Mesodermal cell (in vitro differentiated cells): Measurements from ENCODE around the gene INPP5B.

Source experiments
- H3K27ac ChIP-seq: 2 replicates; pipeline ENCODE4 v1.7.0; 2013; ENCODE audit warnings: mild to moderate bottlenecking, low read depth, low read length, moderate library complexity; ENCODE audit not compliant: severe bottlenecking
- H3K36me3 ChIP-seq: 2 replicates; pipeline ENCODE4 v1.7.1; 2013; ENCODE audit warnings: mild to moderate bottlenecking, low read length, moderate library complexity; ENCODE audit not compliant: control insufficient read depth, insufficient read depth
- H3K4me1 ChIP-seq: one replicate; pipeline ENCODE4 v1.7.1; 2013; ENCODE audit warnings: mild to moderate bottlenecking, low read length; ENCODE audit not compliant: insufficient read depth, control insufficient read depth, poor library complexity, severe bottlenecking
- H3K4me3 ChIP-seq: 2 replicates; pipeline ENCODE4 v1.7.0; 2013; ENCODE audit warnings: low read length, control low read depth, mild to moderate bottlenecking; ENCODE audit not compliant: insufficient read depth, poor library complexity, severe bottlenecking; ENCODE audit errors: extremely low read depth
- H3K9me3 ChIP-seq: 2 replicates; pipeline ENCODE4 v1.7.1; 2013; ENCODE audit warnings: mild to moderate bottlenecking, low read length, moderate library complexity; ENCODE audit not compliant: control insufficient read depth
- WGBS, 2 experiments: methylation state at CpG; one replicate each; pipeline ENCODE4 v1.1.5; 2013; ENCODE audit warnings: missing lambda C conversion rate in 2 of 2; ENCODE audit not compliant: insufficient coverage in 2 of 2; 5-methylcytosine and 5-hydroxymethylcytosine counted together

Gene INPP5B

DNA sequence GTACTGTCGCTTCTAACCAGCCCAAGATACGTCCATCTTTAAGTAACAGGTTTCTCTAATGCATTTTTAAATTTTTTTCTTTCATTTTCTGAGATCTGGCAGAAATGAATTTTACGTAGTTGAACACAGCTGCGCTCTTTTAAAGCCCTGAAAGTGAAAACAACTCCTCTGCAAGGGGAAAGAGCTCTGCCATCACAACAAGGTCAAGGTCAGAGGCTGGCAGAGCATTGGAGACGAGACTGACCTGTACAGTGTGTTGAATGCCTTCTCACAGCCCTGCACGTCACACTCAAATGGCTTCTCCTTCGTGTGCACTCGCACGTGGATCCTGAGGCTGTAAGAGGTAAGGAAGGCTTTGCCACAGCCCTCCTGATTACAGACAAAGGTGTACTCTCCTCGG, 107.2 kb downstream of the INPP5B start:
- H3K4me1 ChIP-seq, result no peaks in the 10 kb centered on the region
- H3K36me3 ChIP-seq, result peaks cover 75% of the 10 kb centered on the region
- 90 to 92% methylated on average over 8 to 10 of the region's 10 CpGs for WGBS, 2 experiments

DNA sequence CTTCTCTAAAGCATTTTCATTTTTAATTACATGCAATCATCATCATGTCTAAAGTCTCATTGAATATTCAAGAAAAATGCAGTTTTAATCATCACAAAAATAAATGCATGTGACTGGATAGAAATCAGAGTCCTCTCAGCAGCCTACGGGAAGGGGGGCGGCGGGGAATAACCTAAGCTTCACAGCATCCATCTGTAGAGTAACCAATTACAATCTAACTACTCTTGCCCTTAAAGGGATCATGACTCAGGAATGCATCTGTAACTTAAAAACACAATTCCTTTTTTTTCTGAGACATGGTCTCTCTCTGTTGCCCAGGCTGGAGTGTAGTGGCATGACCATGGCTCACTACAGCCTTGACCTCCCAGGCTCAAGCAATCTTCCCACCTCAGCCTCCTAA, 110.1 kb downstream of the INPP5B start:
- Histone ChIP-seq H3K27ac (no peak overlapping the region), H3K36me3 (peaks cover 92% of the 10 kb centered on the region), H3K4me1 (no peaks in the 10 kb centered on the region), H3K9me3 (no peaks in the 10 kb centered on the region), H3K4me3 (no peak overlapping the region)
- 43 to 67% methylated on average over 2 to 3 of the region's 3 CpGs for WGBS, 2 experiments

More for the DNA sequence above, 107.2 kb downstream of the INPP5B start:
- no peak overlapping the region for H3K4me3 ChIP-seq
- H3K9me3 ChIP-seq, result no peaks in the 10 kb centered on the region
- no peak overlapping the region for H3K27ac ChIP-seq

DNA sequence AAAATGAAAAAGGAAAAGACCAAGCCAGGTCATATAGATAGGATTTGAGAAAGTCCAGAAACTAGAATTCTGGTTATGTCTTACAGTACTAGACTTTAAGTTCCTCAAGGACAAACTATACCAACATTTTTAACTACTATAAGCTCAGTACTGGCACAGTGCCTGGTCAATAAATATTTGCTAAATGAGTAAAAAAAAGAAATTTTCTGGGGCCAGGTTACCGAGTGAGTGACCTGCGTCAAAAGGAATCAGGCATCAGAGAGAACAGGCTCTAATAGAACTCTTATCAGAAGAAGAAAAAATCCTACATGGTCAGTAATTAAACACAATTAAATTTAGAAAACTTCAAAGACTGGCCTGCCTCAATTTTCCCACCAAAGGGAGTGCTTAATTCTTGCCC, 115.0 kb downstream of the INPP5B start:
- Histone ChIP-seq H3K36me3 (peaks cover 81% of the 10 kb centered on the region), H3K9me3 (no peaks in the 10 kb centered on the region), H3K4me3 (no peak overlapping the region), H3K4me1 (no peaks in the 10 kb centered on the region), H3K27ac (no peak overlapping the region)
- no CpG with 5 or more reads among the region's 2 CpGs for WGBS, 2 experiments

DNA sequence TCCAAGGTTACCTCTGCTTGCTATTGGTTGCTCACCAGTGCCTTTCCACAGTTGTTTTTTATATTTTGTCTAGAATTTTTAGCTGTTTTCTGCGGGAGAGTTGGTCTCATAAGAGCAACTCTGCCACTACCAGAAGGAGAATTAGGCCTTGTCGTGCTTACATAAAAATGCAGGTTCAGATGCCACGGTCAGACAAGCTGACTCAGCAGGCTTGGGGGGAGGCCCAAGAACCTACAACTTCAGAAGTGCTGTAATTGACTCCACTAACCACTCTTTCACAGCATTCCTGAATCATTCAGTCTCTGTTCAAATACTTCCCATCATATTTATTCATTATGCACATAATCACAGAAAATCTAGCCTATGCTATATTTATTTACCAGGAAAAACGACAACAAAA, 115.7 kb downstream of the INPP5B start:
- WGBS, 2 experiments, result 92 to 98% methylated on average over 3 to 4 of the region's 4 CpGs
- peaks cover 83% of the 10 kb centered on the region for H3K36me3 ChIP-seq
- no peaks in the 10 kb centered on the region for H3K9me3 ChIP-seq
- no peaks in the 10 kb centered on the region for H3K4me1 ChIP-seq
- H3K4me3 ChIP-seq, result no peak overlapping the region
- no peak overlapping the region for H3K27ac ChIP-seq

DNA sequence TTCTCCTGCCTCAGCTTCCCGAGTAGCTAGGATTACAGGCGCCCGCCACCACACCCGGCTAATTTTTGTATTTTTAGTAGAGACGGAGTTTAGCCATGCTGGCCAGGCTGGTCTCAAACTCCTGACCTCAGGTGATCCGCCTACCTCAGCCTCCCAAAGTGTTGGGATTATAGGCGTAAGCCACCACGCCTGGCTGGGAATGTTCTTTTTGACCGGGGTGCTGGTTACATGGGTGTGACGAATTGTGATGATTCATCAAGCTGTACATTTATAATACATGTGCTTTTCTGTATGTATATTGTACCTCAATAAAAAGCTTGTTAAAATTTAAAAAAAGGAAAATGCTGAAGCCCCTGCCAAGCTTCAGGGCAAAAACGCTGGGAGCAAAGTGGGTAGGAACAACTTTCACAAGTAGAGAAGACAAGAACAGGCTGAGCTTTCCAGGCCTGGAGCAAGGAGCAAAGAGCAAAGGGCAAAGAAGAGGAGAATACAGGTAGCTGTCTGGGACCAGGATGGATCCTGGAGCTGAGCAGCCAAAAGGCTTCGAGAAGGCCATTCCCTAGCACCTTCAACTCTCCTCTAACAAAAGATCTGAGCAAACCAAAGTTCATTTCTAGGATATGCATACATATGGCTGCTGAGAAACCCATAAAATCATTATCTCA, 118.3 kb downstream of the INPP5B start:
- 62 to 85% methylated on average over 3 to 5 of the region's 12 CpGs for WGBS, 2 experiments
- H3K9me3 ChIP-seq, result no peaks in the 10 kb centered on the region

DNA sequence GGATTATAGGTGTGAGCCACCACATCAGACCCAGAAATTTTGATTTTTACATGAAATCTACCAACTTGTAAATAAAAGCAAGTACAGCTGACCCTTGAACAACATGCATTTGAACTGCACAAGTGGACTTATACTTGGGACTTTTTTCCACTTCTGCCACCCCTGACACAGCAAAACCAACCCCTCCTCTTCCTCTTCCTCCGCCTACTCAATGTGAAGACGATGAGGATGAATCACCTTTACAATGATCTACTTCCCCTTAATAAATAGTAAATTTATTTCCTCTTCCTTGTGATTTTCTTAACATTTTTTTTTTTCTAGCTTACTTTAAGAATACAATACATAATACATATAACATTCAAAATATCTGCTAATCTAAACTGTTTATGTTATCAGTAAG, 121.3 kb downstream of the INPP5B start:
- Histone ChIP-seq H3K36me3 (peaks cover 63% of the 10 kb centered on the region), H3K9me3 (no peaks in the 10 kb centered on the region), H3K4me3 (no peak overlapping the region), H3K27ac (no peak overlapping the region), H3K4me1 (no peaks in the 10 kb centered on the region)
- 82% methylated on average over 2 of the region's 2 CpGs; no CpG with 5 or more reads in 1 of the 2 experiments for WGBS, 2 experiments

More for the DNA sequence above, 118.3 kb downstream of the INPP5B start:
- Histone ChIP-seq H3K4me1 (no peaks in the 10 kb centered on the region), H3K36me3 (peaks cover 63% of the 10 kb centered on the region), H3K4me3 (no peak overlapping the region), H3K27ac (no peak overlapping the region)

DNA sequence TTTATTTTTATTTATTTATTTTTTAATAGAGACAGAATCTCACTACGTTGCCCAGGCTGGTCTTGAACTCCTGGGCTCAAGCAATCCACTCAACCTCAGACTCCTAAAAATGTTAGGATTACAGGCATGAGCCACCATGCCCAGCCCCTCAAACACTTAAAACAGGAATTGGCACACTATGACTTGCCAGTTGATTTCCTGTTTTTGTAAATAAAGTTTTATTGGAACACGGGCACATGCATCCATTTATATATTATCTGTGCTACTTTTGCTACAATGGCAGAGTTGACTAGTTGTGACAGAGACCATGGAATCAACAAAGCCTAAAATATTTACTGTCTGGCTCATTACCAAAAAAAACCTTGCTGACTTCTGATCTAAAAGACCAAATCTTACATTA, 122.9 kb downstream of the INPP5B start:
- H3K4me1 ChIP-seq, result no peaks in the 10 kb centered on the region
- peaks cover 59% of the 10 kb centered on the region for H3K36me3 ChIP-seq
- H3K9me3 ChIP-seq, result no peaks in the 10 kb centered on the region
- WGBS, 2 experiments, result 100% methylated on average over 1 of the region's 2 CpGs; no CpG with 5 or more reads in 1 of the 2 experiments
- H3K27ac ChIP-seq, result no peak overlapping the region
- H3K4me3 ChIP-seq, result no peak overlapping the region

DNA sequence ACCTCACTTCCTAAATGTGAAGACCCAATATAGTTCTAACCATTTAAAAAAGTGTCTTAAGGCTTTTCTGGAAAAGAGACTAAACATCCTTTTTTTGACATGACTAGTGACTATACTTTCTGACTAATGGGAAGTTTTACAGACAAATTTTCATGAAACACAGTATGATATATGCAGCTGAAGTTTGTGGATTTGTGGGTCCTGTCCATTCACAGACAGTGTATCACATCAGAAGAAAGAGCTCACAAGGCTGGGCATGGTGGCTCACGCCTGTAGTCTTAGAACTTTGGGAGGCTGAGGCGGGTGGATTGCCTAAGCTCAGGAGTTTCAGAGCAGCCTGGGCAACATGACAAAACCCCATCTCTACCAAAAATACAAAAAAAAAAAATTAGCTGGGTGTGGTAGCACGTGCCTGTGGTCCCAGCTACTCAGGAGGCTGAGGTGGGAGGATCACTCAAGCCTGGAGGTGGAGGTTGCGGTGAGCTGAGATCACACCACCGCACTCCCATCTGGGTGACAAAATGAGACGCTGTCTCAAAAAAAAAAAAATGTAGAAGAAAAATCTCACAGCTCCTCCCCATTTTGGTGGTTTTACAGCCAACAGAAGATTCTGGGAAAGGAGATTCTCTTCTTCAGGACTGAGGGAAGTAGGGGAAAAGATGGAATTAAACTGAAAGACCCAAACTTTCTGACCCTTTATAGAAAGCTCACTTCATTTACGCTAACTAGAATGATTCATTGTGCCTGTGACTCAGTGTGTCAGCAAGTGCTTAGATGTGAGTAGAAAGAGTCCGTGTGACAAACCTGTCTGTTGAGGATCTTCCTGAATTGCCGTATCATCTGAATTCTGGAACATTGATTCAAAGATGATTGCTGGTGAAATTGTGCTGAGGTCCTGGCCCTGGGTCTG, 123.7 kb downstream of the INPP5B start:
- H3K27ac ChIP-seq, result no peak overlapping the region
- 87 to 96% methylated on average over 5 of the region's 9 CpGs for WGBS, 2 experiments
- no peak overlapping the region for H3K4me3 ChIP-seq
- H3K9me3 ChIP-seq, result no peaks in the 10 kb centered on the region
- H3K4me1 ChIP-seq, result no peaks in the 10 kb centered on the region
- H3K36me3 ChIP-seq, result peaks cover 52% of the 10 kb centered on the region

DNA sequence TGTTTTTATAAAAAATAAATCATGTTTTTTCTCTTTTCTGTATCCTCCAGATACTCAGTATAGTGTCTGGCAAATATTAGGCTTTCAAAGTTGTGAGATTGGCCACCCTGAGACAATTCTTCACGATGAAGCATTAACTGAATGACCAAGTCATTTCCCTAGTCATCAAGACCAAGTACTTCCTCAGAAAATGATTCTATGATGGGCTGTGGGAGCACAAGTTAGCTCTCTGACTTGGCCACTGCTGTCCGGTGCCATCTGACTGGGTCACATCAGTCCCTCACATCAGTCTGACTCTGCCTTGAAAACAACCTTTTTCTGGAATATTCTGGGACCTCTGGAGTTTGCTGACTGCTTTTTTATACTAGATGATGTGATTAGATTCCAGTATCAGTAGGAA, 125.4 kb downstream of the INPP5B start:
- Histone ChIP-seq H3K9me3 (no peaks in the 10 kb centered on the region), H3K27ac (no peak overlapping the region), H3K4me3 (no peak overlapping the region), H3K4me1 (no peaks in the 10 kb centered on the region), H3K36me3 (peaks cover 61% of the 10 kb centered on the region)
- WGBS, 2 experiments, result 100% methylated on average over 1 of the region's 2 CpGs; no CpG with 5 or more reads in 1 of the 2 experiments

DNA sequence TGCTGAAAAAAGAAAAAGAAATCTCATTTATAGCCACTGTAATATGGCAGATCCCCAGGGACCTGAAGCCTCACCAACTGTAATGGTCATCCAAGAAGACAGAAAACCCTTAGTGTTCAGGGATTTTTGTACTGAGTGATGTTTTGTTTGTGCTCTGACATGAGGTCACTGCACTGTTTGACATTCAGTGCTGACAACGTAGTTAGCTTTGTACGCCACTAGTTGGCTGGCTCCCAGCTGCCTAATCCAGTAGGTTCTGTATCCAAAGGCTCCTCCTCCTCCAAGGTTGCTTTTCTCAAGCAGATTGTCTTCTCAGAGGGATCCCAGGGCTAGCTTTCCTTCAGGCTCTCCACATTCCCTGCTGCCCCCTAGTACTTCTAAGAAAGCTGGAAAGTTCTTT, 129.4 kb downstream of the INPP5B start:
- Histone ChIP-seq H3K9me3 (no peaks in the 10 kb centered on the region), H3K36me3 (peaks cover 66% of the 10 kb centered on the region), H3K4me3 (no peak overlapping the region), H3K27ac (no peak overlapping the region), H3K4me1 (no peaks in the 10 kb centered on the region)
- 29 to 67% methylated on average over 1 to 2 of the region's 2 CpGs for WGBS, 2 experiments

DNA sequence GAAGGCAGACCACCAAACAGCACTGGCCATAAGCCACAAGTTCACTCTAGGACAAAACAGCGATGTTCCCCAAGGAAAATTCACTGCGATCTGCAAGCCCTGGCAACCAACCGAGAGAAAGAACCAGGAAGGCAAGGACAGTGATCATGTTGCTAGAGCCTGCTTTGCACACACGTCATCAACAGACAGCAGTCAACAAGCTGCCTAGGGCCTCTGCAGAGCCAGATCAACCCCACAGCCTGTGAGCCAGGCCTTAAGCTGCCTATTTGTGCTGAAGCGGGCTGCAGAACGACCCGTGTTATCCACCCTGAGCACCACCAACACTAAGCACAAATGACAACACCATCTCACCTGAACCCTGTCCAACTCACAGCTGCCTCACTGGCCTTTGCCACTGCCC, 132.6 kb downstream of the INPP5B start:
- Histone ChIP-seq H3K27ac (no peak overlapping the region), H3K4me1 (peaks cover 2% of the 10 kb centered on the region), H3K4me3 (no peak overlapping the region), H3K9me3 (no peaks in the 10 kb centered on the region), H3K36me3 (peaks cover 52% of the 10 kb centered on the region)
- WGBS, 2 experiments, result 95 to 98% methylated on average over 7 of the region's 7 CpGs
